HCT116 (cell line): ENCODE results near the gene MGST1. TPM values are rescaled to one million over a fixed set of nuclear protein-coding genes. Genes with fewer than 3 reads are reported as not detected.

Experiments
- ATAC-seq: fragments of 200-7000 bp; cut with Tn5 transposase; 2 replicates; pipeline ENCODE4 v1.9.1; 2020; ENCODE audit warnings: mild to moderate bottlenecking, moderate library complexity
- BruUV-seq: library from RNA; stranded (reverse); fragments of 400-500 nt; replicated peaks from 2 replicates; lab custom pipeline; 2021; lab: Mats Ljungman, UMichigan
- CTCF ChIA-PET: fragments of 300-600 bp; sonication (Branson Sonifier 250); formaldehyde crosslinking; loops from one replicate; lab custom pipeline; 2021; ENCODE audit warnings: antibody characterized with exemption; lab: Charles Lee
- POLR2A ChIA-PET: fragments of 300-600, 350-600 bp; sonication (Branson Sonifier 250); formaldehyde crosslinking; loops from one replicate; lab custom pipeline; 2021; ENCODE audit warnings: antibody characterized with exemption; lab: Charles Lee
- RAD21 ChIA-PET, 2 experiments: fragments of 300-600 bp; sonication (Branson Sonifier 250); formaldehyde crosslinking; loops; one replicate each; lab custom pipeline; 2023; ENCODE audit warnings: low total read pairs in 2 of 2; ENCODE audit not compliant: uncharacterized antibody in 2 of 2, unreplicated experiment in 2 of 2, low non-redundant PET in 1 of 2; lab: Charles Lee
- DNase-seq: peaks from one replicate; pipeline ENCODE4 v3.0.0-alpha.2; 2010; ENCODE audit warnings: low read depth, low spot score
- H2AFZ ChIP-seq: fragments of 200-600 bp; shearing (Covaris generic), sonication (generic); 2 replicates; pipeline ENCODE4 v1.6.1; 2017; ENCODE audit warnings: low read depth, mixed run types, mixed read lengths, antibody characterized with exemption, low read length; ENCODE audit not compliant: poor library complexity, severe bottlenecking
- H3K27ac ChIP-seq: 2 replicates; pipeline ENCODE4 v1.5.1; 2012; ENCODE audit warnings: low read depth, low read length
- H3K27me3 ChIP-seq: fragments of 200-600 bp; sonication (generic); 2 replicates; pipeline ENCODE4 v1.6.1; 2016; ENCODE audit warnings: mixed run types, low read length, mixed read lengths; ENCODE audit not compliant: insufficient read depth
- H3K36me3 ChIP-seq, 2 experiments: fragments of 200-500 bp in 1 of 2; fragments of 200-600 bp in 1 of 2; sonication (Bioruptor generic) in 1 of 2; sonication (generic) in 1 of 2; 2 replicates each; pipeline versions ENCODE4 v1.5.1 to v1.6.1; 2014 to 2016; ENCODE audit warnings: low read length in 2 of 2, inconsistent platforms in 1 of 2, mixed read lengths in 1 of 2, mixed run types in 1 of 2; ENCODE audit not compliant: insufficient read depth in 2 of 2, control insufficient read depth in 1 of 2
- H3K4me1 ChIP-seq, 2 experiments: fragments of 200-600 bp in 1 of 2; sonication (generic) in 1 of 2; 2 replicates each; pipeline versions ENCODE4 v1.5.1 to v1.6.1; 2012 to 2017; ENCODE audit warnings: low read length in 2 of 2, inconsistent platforms in 1 of 2, mild to moderate bottlenecking in 1 of 2, mixed read lengths in 1 of 2, mixed run types in 1 of 2, moderate library complexity in 1 of 2; ENCODE audit not compliant: insufficient read depth in 2 of 2, control insufficient read depth in 1 of 2
- H3K4me2 ChIP-seq: fragments of 200-600 bp; sonication (generic); 2 replicates; pipeline ENCODE4 v1.6.1; 2017; ENCODE audit warnings: mixed run types, low read length, mixed read lengths
- H3K4me3 ChIP-seq, 2 experiments: fragments of 200-600 bp in 1 of 2; sonication (generic) in 1 of 2; replicated peaks in 1 of 2; 2 replicates each; pipeline ENCODE4 v1.5.1; 2011 to 2016; ENCODE audit warnings: low read length in 2 of 2, control low read depth in 1 of 2, low read depth in 1 of 2, mild to moderate bottlenecking in 1 of 2, mixed read lengths in 1 of 2, mixed run types in 1 of 2
- H3K79me2 ChIP-seq: fragments of 200-600 bp; sonication (generic); 2 replicates; pipeline ENCODE4 v1.6.1; 2017; ENCODE audit warnings: mild to moderate bottlenecking, mixed run types, low read length, moderate library complexity, mixed read lengths; ENCODE audit not compliant: insufficient read depth
- H3K9ac ChIP-seq: fragments of 200-600 bp; sonication (generic); 2 replicates; pipeline ENCODE4 v1.6.1; 2016; ENCODE audit warnings: low read length, mixed read lengths
- H3K9me2 ChIP-seq: fragments of 200-600 bp; sonication (generic), shearing (Covaris generic); 2 replicates; pipeline ENCODE4 v1.6.1; 2017; ENCODE audit warnings: mixed run types, mild to moderate bottlenecking, moderate library complexity; ENCODE audit not compliant: insufficient read depth
- H3K9me3 ChIP-seq, 2 experiments: fragments of 200-500 bp in 1 of 2; fragments of 200-600 bp in 1 of 2; sonication (Bioruptor generic) in 1 of 2; sonication (generic) in 1 of 2; 2 replicates each; pipeline ENCODE4 v1.6.1; 2014 to 2017; ENCODE audit warnings: low read length in 2 of 2, mixed read lengths in 2 of 2, inconsistent platforms in 1 of 2, low read depth in 1 of 2, mild to moderate bottlenecking in 1 of 2, mixed run types in 1 of 2, moderate library complexity in 1 of 2; ENCODE audit not compliant: control insufficient read depth in 1 of 2, insufficient read depth in 1 of 2
- H4K20me1 ChIP-seq: fragments of 200-600 bp; sonication (generic), shearing (Covaris generic); 2 replicates; pipeline ENCODE4 v1.6.1; 2017; ENCODE audit warnings: mixed run types, mild to moderate bottlenecking, moderate library complexity; ENCODE audit not compliant: insufficient read depth
- CEBPB ChIP-seq: IDR thresholded peaks from 2 replicates; pipeline ENCODE4 v1.6.1; 2012; ENCODE audit warnings: low read depth
- EGR1 ChIP-seq: IDR thresholded peaks from 2 replicates; pipeline ENCODE4 v1.6.1; 2012; ENCODE audit warnings: low read depth
- ELF1 ChIP-seq: IDR thresholded peaks from 2 replicates; pipeline ENCODE4 v1.6.1; 2012; ENCODE audit warnings: low read depth, borderline replicate concordance
- REST ChIP-seq: IDR thresholded peaks from 2 replicates; pipeline ENCODE4 v1.6.1; 2012; ENCODE audit warnings: low read depth
- SRF ChIP-seq: IDR thresholded peaks from 2 replicates; pipeline ENCODE4 v1.6.1; 2012; ENCODE audit warnings: low read depth
- ZBTB33 ChIP-seq: IDR thresholded peaks from 2 replicates; pipeline ENCODE4 v1.6.1; 2011; ENCODE audit warnings: mild to moderate bottlenecking, low read length, moderate library complexity; ENCODE audit not compliant: insufficient replicate concordance; ENCODE audit errors: extremely low read depth
- ZNF274 ChIP-seq: fragments of 200-500 bp; sonication (Bioruptor generic); IDR thresholded peaks from 2 replicates; pipeline ENCODE4 v1.6.1; 2014; ENCODE audit warnings: mild to moderate bottlenecking, low read depth, low read length, inconsistent platforms
- intact Hi-C: fragments of 100-400 bp; cut with micrococcal nuclease; formaldehyde crosslinking; loops from 2 replicates; pipeline ENCODE4 v1.10.0; 2022
- total RNA-seq: library from RNA; stranded (reverse); gene quantifications from one replicate; pipeline ENCODE4 v1.2.1, GENCODE V29; 2021; ENCODE audit not compliant: unreplicated experiment

The MGST1 gene
- total RNA-seq, 1 experiment from 2014 or later: 111 TPM

GRCh38 chr12:16329594-16329993, 17.9 kb upstream of the MGST1 start:
- BruUV-seq: no TSS peak
- POLR2A ChIA-PET: no interaction called here
- RAD21 ChIA-PET: no interaction called here
- Histone ChIP-seq H2AFZ (no peak overlapping the region), H3K9ac (no peak overlapping the region), H3K79me2 (no peaks in the 10 kb centered on the region), H4K20me1 (no peaks in the 10 kb centered on the region), H3K9me3 (no peaks in the 10 kb centered on the region), H3K4me2 (no peak overlapping the region), H3K4me3 (no peak overlapping the region), H3K9me2 (no peaks in the 10 kb centered on the region), H3K4me1 (no peaks in the 10 kb centered on the region), H3K27ac (no peak overlapping the region), H3K36me3 (no peaks in the 10 kb centered on the region), H3K27me3 (no peaks in the 10 kb centered on the region)
- intact Hi-C loops: no loop called here
- CTCF ChIA-PET: no interaction called here
- TF ChIP-seq ZNF274: no peak
- no peak for TF ChIP-seq CEBPB
- TF ChIP-seq REST: no peak
- no peak for TF ChIP-seq ZBTB33
- TF ChIP-seq SRF: no peak
- TF ChIP-seq ELF1: no peak
- TF ChIP-seq EGR1: no peak
- ATAC-seq: no peak
- DNase-seq: no peak
